Stimulated activated CD8-positive, alpha-beta memory T cell treated with anti-CD3 and anti-CD28 coated beads, Interleukin-7, amount 100 ng/mL, for 4 hours (primary cell): Measurements from ENCODE around the gene TRPV6.

Experiments used
- DNase-seq, 2 donors: peaks; one replicate each; pipeline ENCODE4 v3.0.0-alpha.2; 2020; ENCODE audit warnings: low read depth in 2 of 2

Gene TRPV6

GRCh38 chr7:142885311-142886230 is at the start of gene TRPV6:
Gene TRPV6 (minus strand): TSS chr7:142885745.
- DNase-seq = no peak

- no peak for DNase-seq
Measured at GRCh38 chr7:142934056-142934455, 48.5 kb upstream of the TRPV6 start.

- no peak for DNase-seq
Measured at GRCh38 chr7:142933624-142934023, 48.1 kb upstream of the TRPV6 start, which contains the start of gene TRPV5. Gene TRPV5 (minus strand): TSS chr7:142933746. CDS start chr7:142933459, 287 bp downstream.

GRCh38 chr7:142933092-142933475 is 47.5 kb upstream of the TRPV6 start:
- DNase-seq = no peak

GRCh38 chr7:142932386-142933091 is 47.0 kb upstream of the TRPV6 start:
- no peak for DNase-seq

- DNase-seq = no peak
Measured at GRCh38 chr7:142930126-142930730, 44.7 kb upstream of the TRPV6 start.

GRCh38 chr7:142927949-142928348 is 42.4 kb upstream of the TRPV6 start:
- DNase-seq = no peak

GRCh38 chr7:142927085-142927745 is 41.7 kb upstream of the TRPV6 start:
- no peak for DNase-seq

GRCh38 chr7:142925413-142925812 is 39.9 kb upstream of the TRPV6 start:
- DNase-seq = no peak

- no peak for DNase-seq
Measured at GRCh38 chr7:142923391-142923790, 37.8 kb upstream of the TRPV6 start.

- DNase-seq = no peak
Measured at GRCh38 chr7:142919656-142920055, 34.1 kb upstream of the TRPV6 start.

- DNase-seq = no peak
Measured at GRCh38 chr7:142918901-142919300, 33.4 kb upstream of the TRPV6 start.

- no peak for DNase-seq
Measured at GRCh38 chr7:142917447-142917846, 31.9 kb upstream of the TRPV6 start.

GRCh38 chr7:142916508-142916907 is 31.0 kb upstream of the TRPV6 start:
- no peak for DNase-seq

- DNase-seq = no peak
Measured at GRCh38 chr7:142915315-142915714, 29.8 kb upstream of the TRPV6 start.

- no peak for DNase-seq
Measured at GRCh38 chr7:142914121-142914520, 28.6 kb upstream of the TRPV6 start.

GRCh38 chr7:142913566-142913965 is 28.0 kb upstream of the TRPV6 start:
- DNase-seq = no peak

GRCh38 chr7:142913051-142913450 is 27.5 kb upstream of the TRPV6 start:
- no peak for DNase-seq

GRCh38 chr7:142910481-142910880 is 24.9 kb upstream of the TRPV6 start:
- DNase-seq = no peak

GRCh38 chr7:142910031-142910433 is 24.5 kb upstream of the TRPV6 start:
- no peak for DNase-seq

GRCh38 chr7:142908921-142909890 is 23.7 kb upstream of the TRPV6 start:
- no peak for DNase-seq
